ENCODE measurements around the gene C1orf116.

C1orf116 gene

DNA sequence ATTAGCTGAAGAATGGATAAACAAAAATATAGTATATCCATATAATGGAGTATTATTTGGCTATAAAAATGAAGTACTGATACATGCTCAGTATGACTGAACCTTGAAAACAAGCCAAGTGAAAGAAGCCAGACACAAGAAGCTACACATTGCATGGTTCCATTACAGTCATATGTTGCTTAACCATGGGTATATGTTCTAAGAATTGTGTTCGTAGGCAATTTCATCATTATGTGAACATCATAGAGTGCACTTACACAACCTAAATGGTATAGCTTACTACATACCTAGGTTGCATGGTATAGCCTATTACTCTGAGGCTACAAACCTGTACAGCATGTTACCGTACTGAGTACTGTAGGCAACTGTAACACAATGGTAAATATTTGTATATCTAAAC lies 33.7 kb downstream of the C1orf116 start:
- TF ChIP-seq CSRNP3 (CRISPR knock-in tag; IDR thresholded peaks at IDR 0.05) (no peak), ZFP30 (CRISPR knock-in tag; IDR thresholded peaks at IDR 0.05) (no peak)
- TF ChIP-seq, protein P1, sequence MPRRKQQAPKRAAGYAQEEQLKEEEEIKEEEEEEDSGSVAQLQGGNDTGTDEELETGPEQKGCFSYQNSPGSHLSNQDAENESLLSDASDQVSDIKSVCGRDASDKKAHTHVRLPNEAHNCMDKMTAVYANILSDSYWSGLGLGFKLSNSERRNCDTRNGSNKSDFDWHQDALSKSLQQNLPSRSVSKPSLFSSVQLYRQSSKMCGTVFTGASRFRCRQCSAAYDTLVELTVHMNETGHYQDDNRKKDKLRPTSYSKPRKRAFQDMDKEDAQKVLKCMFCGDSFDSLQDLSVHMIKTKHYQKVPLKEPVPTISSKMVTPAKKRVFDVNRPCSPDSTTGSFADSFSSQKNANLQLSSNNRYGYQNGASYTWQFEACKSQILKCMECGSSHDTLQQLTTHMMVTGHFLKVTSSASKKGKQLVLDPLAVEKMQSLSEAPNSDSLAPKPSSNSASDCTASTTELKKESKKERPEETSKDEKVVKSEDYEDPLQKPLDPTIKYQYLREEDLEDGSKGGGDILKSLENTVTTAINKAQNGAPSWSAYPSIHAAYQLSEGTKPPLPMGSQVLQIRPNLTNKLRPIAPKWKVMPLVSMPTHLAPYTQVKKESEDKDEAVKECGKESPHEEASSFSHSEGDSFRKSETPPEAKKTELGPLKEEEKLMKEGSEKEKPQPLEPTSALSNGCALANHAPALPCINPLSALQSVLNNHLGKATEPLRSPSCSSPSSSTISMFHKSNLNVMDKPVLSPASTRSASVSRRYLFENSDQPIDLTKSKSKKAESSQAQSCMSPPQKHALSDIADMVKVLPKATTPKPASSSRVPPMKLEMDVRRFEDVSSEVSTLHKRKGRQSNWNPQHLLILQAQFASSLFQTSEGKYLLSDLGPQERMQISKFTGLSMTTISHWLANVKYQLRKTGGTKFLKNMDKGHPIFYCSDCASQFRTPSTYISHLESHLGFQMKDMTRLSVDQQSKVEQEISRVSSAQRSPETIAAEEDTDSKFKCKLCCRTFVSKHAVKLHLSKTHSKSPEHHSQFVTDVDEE (CRISPR knock-in tag; IDR thresholded peaks at IDR 0.05): no peak
- no peak for ATAC-seq

DNA sequence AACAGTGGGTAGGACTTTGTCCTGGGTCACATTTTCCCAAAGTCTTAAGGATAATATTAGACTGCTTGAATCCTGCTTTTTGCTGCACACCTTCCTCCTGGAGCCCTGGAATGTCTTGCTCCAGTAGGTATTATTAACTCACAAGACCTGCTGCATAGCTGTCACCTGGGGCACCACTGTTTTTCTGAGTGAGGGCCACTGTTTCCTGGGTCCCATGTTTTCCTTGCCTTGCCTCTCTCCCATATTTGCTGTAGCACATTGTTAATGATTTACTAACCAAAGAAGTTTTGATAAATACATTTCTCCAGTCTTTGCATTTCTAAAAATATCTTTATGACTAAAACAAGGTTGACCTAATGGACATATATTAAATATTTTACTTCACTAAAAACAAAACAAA lies 39.8 kb downstream of the C1orf116 start:
- no peak for TF ChIP-seq ZNF70 (CRISPR knock-in tag; IDR thresholded peaks at IDR 0.05)
- TF ChIP-seq ZFP3 (CRISPR knock-in tag; IDR thresholded peaks at IDR 0.05): no peak
- TF ChIP-seq CREB5 (CRISPR knock-in tag; IDR thresholded peaks at IDR 0.05; ENCODE audit: low read depth): no peak
- no peak for TF ChIP-seq PPARA (CRISPR knock-in tag; IDR thresholded peaks at IDR 0.05; ENCODE audit: borderline replicate concordance)
- no peak for TF ChIP-seq ZNF565 (CRISPR knock-in tag; conservative IDR thresholded peaks at IDR 0.05; ENCODE audit: low read depth)
- TF ChIP-seq RARB (CRISPR knock-in tag; IDR thresholded peaks at IDR 0.05): no peak
- TF ChIP-seq BACH2 (CRISPR knock-in tag; IDR thresholded peaks at IDR 0.05; ENCODE audit: borderline replicate concordance): no peak
- no peak for TF ChIP-seq ESRRG (CRISPR knock-in tag; IDR thresholded peaks at IDR 0.05)
- no peak for TF ChIP-seq ZFP30 (CRISPR knock-in tag; IDR thresholded peaks at IDR 0.05)
- TF ChIP-seq CSRNP3 (CRISPR knock-in tag; IDR thresholded peaks at IDR 0.05): no peak
- TF ChIP-seq ARNTL (CRISPR knock-in tag; IDR thresholded peaks at IDR 0.05; ENCODE audit: borderline replicate concordance, low read depth): no peak
- no peak for TF ChIP-seq GLIS3 (CRISPR knock-in tag; IDR thresholded peaks at IDR 0.05)
- TF ChIP-seq, protein P2, sequence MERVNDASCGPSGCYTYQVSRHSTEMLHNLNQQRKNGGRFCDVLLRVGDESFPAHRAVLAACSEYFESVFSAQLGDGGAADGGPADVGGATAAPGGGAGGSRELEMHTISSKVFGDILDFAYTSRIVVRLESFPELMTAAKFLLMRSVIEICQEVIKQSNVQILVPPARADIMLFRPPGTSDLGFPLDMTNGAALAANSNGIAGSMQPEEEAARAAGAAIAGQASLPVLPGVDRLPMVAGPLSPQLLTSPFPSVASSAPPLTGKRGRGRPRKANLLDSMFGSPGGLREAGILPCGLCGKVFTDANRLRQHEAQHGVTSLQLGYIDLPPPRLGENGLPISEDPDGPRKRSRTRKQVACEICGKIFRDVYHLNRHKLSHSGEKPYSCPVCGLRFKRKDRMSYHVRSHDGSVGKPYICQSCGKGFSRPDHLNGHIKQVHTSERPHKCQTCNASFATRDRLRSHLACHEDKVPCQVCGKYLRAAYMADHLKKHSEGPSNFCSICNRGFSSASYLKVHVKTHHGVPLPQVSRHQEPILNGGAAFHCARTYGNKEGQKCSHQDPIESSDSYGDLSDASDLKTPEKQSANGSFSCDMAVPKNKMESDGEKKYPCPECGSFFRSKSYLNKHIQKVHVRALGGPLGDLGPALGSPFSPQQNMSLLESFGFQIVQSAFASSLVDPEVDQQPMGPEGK (CRISPR knock-in tag; IDR thresholded peaks at IDR 0.05; ENCODE audit: borderline replicate concordance): no peak
- TF ChIP-seq, protein P1 (CRISPR knock-in tag; IDR thresholded peaks at IDR 0.05): no peak
- ATAC-seq: no peak

DNA sequence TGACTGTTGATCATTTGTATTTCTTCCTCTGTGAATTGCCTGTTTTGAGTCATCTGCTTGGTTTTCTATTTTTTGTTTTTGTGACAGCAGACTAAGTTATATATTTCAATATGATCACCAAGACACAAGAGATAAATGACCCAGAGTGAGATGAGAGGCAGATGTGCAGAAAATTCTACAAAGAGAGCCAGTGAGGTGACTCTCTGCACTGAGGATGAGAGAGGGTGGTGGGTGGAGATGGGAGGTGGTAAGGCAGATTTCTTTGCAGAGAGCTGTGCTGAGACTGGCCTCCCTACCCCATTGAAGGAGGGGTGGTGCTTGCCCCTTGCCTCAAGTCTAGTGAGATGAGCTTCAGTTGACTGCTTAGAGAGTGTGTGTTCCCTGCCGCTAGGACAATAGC lies 44.7 kb downstream of the C1orf116 start:
- TF ChIP-seq GLIS3 (CRISPR knock-in tag; IDR thresholded peaks at IDR 0.05) (no peak), TOX (CRISPR knock-in tag; IDR thresholded peaks at IDR 0.05; ENCODE audit: borderline replicate concordance) (no peak)
- ATAC-seq: no peak

DNA sequence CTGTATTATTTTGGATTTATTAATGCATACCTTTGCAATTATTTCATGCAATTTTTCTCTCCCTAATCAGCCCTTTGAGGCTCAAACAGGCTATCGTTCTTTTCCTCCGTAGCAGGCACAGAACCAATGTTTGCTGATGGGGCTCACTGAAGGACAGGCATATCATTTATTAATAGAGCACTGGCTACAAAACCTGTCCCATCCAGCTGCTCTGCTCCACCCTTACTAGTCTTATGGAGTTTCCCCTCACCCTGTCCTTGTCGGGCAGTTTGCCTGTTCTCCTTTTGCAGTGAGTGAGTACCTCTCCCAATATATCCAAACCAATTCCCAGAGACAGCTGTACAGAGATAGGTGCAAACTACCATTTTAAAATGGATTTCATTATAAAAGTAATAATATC lies 45.7 kb downstream of the C1orf116 start:
- no peak for ATAC-seq
- no peak for TF ChIP-seq SNAI2 (CRISPR knock-in tag; IDR thresholded peaks at IDR 0.05)
- TF ChIP-seq ZC3H10 (CRISPR knock-in tag; IDR thresholded peaks at IDR 0.05): no peak
- no peak for TF ChIP-seq ZNF8 (CRISPR knock-in tag; IDR thresholded peaks at IDR 0.05)
- no peak for TF ChIP-seq CREB5 (CRISPR knock-in tag; IDR thresholded peaks at IDR 0.05; ENCODE audit: low read depth)
- TF ChIP-seq RARB (CRISPR knock-in tag; IDR thresholded peaks at IDR 0.05): no peak
- no peak for TF ChIP-seq CSDC2 (CRISPR knock-in tag; IDR thresholded peaks at IDR 0.05)
- no peak for TF ChIP-seq BACH2 (CRISPR knock-in tag; IDR thresholded peaks at IDR 0.05; ENCODE audit: borderline replicate concordance)
- no peak for TF ChIP-seq GLIS3 (CRISPR knock-in tag; IDR thresholded peaks at IDR 0.05)
- TF ChIP-seq ZFP30 (CRISPR knock-in tag; IDR thresholded peaks at IDR 0.05): no peak

All from SK-N-SH treated with all-trans-retinoic acid at 6 μM for 48 hours (cell line).